Spleen (tissue), 7 donors: Measurements from ENCODE around the gene TTLL12.

Source experiments
- POLR2A ChIP-seq, 3 donors: fragments of 450-650 bp; IDR thresholded peaks; one replicate each; pipeline ENCODE4 v1.5.1; 2017; ENCODE audit warnings: antibody characterized with exemption in 3 of 3, mild to moderate bottlenecking in 1 of 3
- TF ChIP-seq, protein P1 (sequence below), 11 experiments: fragments of 200-600 bp in 7 of 11; fragments of 450-650 bp in 4 of 11; sonication (generic) in 4 of 11; IDR thresholded peaks in 8 of 11; conservative IDR thresholded peaks in 3 of 11; 1 replicate in 7 of 11; 2 replicates in 4 of 11; pipeline versions ENCODE4 v1.4.0 to v1.8.0; 2016 to 2021; ENCODE audit warnings: antibody characterized with exemption in 11 of 11, inconsistent platforms in 4 of 11, mild to moderate bottlenecking in 1 of 11
- donor health status: DM: no; HTN: no; CAD: no; lungs with moderate emphysema.
- donor health status: DM: no; HTN: no; CAD: no.
- donor health status: DM: no; HTN: no; CAD: no.

DNA sequence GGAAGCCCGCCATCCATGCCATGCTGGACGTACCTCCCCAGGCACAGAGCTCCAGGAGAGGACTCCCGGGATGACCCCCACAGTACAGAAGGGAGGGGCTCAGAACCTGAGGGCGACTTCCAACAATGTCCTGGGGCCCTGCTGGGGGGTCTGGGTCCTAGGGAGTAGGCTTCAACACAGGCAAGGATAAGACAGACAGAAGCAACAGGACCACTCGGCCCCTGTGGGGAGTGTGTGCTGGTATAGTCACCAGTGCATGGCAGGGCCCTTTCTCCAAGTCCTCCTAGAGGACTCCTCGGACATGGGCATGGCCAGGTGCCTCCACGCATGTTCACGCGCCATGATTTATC, 16.8 kb downstream of the TTLL12 start:
- no peak for TF ChIP-seq POLR2A (IDR thresholded peaks at IDR 0.05)
- TF ChIP-seq, protein P1, sequence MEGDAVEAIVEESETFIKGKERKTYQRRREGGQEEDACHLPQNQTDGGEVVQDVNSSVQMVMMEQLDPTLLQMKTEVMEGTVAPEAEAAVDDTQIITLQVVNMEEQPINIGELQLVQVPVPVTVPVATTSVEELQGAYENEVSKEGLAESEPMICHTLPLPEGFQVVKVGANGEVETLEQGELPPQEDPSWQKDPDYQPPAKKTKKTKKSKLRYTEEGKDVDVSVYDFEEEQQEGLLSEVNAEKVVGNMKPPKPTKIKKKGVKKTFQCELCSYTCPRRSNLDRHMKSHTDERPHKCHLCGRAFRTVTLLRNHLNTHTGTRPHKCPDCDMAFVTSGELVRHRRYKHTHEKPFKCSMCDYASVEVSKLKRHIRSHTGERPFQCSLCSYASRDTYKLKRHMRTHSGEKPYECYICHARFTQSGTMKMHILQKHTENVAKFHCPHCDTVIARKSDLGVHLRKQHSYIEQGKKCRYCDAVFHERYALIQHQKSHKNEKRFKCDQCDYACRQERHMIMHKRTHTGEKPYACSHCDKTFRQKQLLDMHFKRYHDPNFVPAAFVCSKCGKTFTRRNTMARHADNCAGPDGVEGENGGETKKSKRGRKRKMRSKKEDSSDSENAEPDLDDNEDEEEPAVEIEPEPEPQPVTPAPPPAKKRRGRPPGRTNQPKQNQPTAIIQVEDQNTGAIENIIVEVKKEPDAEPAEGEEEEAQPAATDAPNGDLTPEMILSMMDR (IDR thresholded peaks at IDR 0.05 in 8 of 11, conservative IDR thresholded peaks at IDR 0.05 in 3 of 11): no peak
